ENCODE data around the gene SUZ12.
"Not testable (repeated sequence)": the region's sequence is repeated elsewhere in the genome, so short reads cannot be mapped to it uniquely, and the experiment has no call there.

GRCh38 chr17:32041306-32041875 lies 104.6 kb downstream of the SUZ12 start:
- TF ChIP-seq POLR2AphosphoS5, EP300, CTCF, POLR2A (IDR thresholded peaks at IDR 0.05): not testable (repeated sequence)
